B cell (primary cell): Measurements from ENCODE around the gene SF3B6. TPM values are rescaled to one million over a fixed set of nuclear protein-coding genes. Genes with fewer than 3 reads are reported as not detected.

Experiments
- ATAC-seq: fragments of 200-7000 bp; cut with Tn5 transposase; one replicate; pipeline ENCODE4 v1.10.0; 2021; ENCODE audit warnings: low read depth, mild to moderate bottlenecking, moderate number of reproducible peaks, moderate library complexity
- CTCF ChIA-PET: fragments of 350-600 bp; sonication (Branson Sonifier 250); formaldehyde crosslinking; loops from one replicate; lab custom pipeline; 2021; ENCODE audit warnings: antibody characterized with exemption, inconsistent platforms; lab: Charles Lee
- POLR2A ChIA-PET: fragments of 350-600 bp; sonication (Branson Sonifier 250); formaldehyde crosslinking; loops from one replicate; lab custom pipeline; 2021; ENCODE audit warnings: antibody characterized with exemption; lab: Charles Lee
- DNase-seq: peaks from one replicate; pipeline ENCODE4 v3.0.0; 2013
- H2AFZ ChIP-seq: 2 replicates; pipeline ENCODE4 v1.6.1; 2012; ENCODE audit warnings: mild to moderate bottlenecking, low read depth, low read length; ENCODE audit not compliant: insufficient read depth, poor library complexity, severe bottlenecking
- H3K27ac ChIP-seq, 2 donors: 1 replicate in 1 of 2; 2 replicates in 1 of 2; pipeline ENCODE4 v1.5.1; 2012 to 2013; ENCODE audit warnings: low read length in 2 of 2, mild to moderate bottlenecking in 2 of 2, moderate library complexity in 1 of 2
- H3K27me3 ChIP-seq, 4 experiments: fragments of 200-600 bp in 1 of 4; sonication (generic) in 1 of 4; replicated peaks in 1 of 4; 1 replicate in 2 of 4; 2 replicates in 2 of 4; pipeline versions ENCODE4 v1.6.1 to v1.7.0; 2013 to 2016; ENCODE audit warnings: low read length in 3 of 4, mild to moderate bottlenecking in 2 of 4, mixed read lengths in 1 of 4, moderate library complexity in 1 of 4; ENCODE audit not compliant: insufficient read depth in 4 of 4, control insufficient read depth in 3 of 4; ENCODE audit errors: control extremely low read depth in 1 of 4
- H3K36me3 ChIP-seq, 2 experiments: replicated peaks in 1 of 2; 1 replicate in 1 of 2; 2 replicates in 1 of 2; pipeline versions ENCODE4 v1.6.1 to v1.7.1; 2013; ENCODE audit warnings: low read length in 1 of 2; ENCODE audit not compliant: insufficient read depth in 2 of 2, control insufficient read depth in 1 of 2; ENCODE audit errors: control extremely low read depth in 1 of 2, extremely low read depth in 1 of 2
- H3K4me1 ChIP-seq, 2 donors: fragments of 200-600 bp in 1 of 2; sonication (generic) in 1 of 2; 1 replicate in 1 of 2; 2 replicates in 1 of 2; pipeline versions ENCODE4 v1.5.1 to v1.6.1; 2013 to 2017; ENCODE audit warnings: low read length in 2 of 2; ENCODE audit not compliant: control insufficient read depth in 2 of 2, insufficient read depth in 2 of 2
- H3K4me2 ChIP-seq: replicated peaks from 2 replicates; pipeline ENCODE3; 2012; ENCODE audit warnings: mild to moderate bottlenecking, low read depth, low read length; ENCODE audit not compliant: poor library complexity, severe bottlenecking
- H3K4me3 ChIP-seq, 5 experiments: fragments of 200-600 bp in 1 of 5; sonication (generic) in 1 of 5; 1 replicate in 3 of 5; 2 replicates in 2 of 5; pipeline versions ENCODE4 v1.5.1 to v1.7.0; 2011 to 2016; ENCODE audit warnings: low read length in 4 of 5, mild to moderate bottlenecking in 4 of 5, low read depth in 2 of 5, control low read depth in 1 of 5, moderate library complexity in 1 of 5; ENCODE audit not compliant: insufficient read depth in 1 of 5; ENCODE audit errors: control extremely low read depth in 1 of 5, extremely low read depth in 1 of 5
- H3K79me2 ChIP-seq: fragments of 200-600 bp; sonication (generic); one replicate; pipeline ENCODE4 v1.6.0; 2016; ENCODE audit warnings: low read length; ENCODE audit not compliant: control insufficient read depth, insufficient read depth
- H3K9ac ChIP-seq: fragments of 200-600 bp; sonication (generic); 2 replicates; pipeline ENCODE4 v1.6.1; 2017; ENCODE audit warnings: mild to moderate bottlenecking, low read length, moderate library complexity
- H3K9me3 ChIP-seq, 3 donors: one replicate each; pipeline versions ENCODE4 v1.6.1 to v1.7.1; 2013; ENCODE audit warnings: low read length in 2 of 3; ENCODE audit not compliant: control insufficient read depth in 2 of 3, insufficient read depth in 1 of 3; ENCODE audit errors: control extremely low read depth in 1 of 3
- H4K20me1 ChIP-seq: 2 replicates; pipeline ENCODE4 v1.6.0; 2012; ENCODE audit warnings: mild to moderate bottlenecking, low read length; ENCODE audit not compliant: insufficient read depth, control insufficient read depth, poor library complexity, severe bottlenecking
- H3K27ac Mint-ChIP-seq: one replicate; pipeline ENCODE4 v1.8.0; 2021; ENCODE audit warnings: mixed read lengths
- H3K27me3 Mint-ChIP-seq: one replicate; pipeline ENCODE4 v1.8.0; 2021; ENCODE audit warnings: mixed read lengths
- H3K4me1 Mint-ChIP-seq: one replicate; pipeline ENCODE4 v1.8.0; 2021; ENCODE audit warnings: mixed read lengths
- H3K4me3 Mint-ChIP-seq: one replicate; pipeline ENCODE4 v1.8.0; 2021; ENCODE audit warnings: mixed read lengths
- H3K9me3 Mint-ChIP-seq: one replicate; pipeline ENCODE4 v1.8.0; 2022; ENCODE audit warnings: mixed read lengths; ENCODE audit not compliant: insufficient read depth
- CTCF ChIP-seq: fragments of 200-600 bp; IDR thresholded peaks from one replicate; pipeline ENCODE4 v1.8.0; 2022; ENCODE audit warnings: antibody characterized with exemption, mild to moderate bottlenecking
- EZH2 ChIP-seq: IDR thresholded peaks from 2 replicates; pipeline ENCODE4 v1.6.1; 2012; ENCODE audit warnings: borderline replicate concordance, low read depth, mild to moderate bottlenecking, moderate library complexity, low read length; ENCODE audit not compliant: insufficient read depth, poor library complexity, severe bottlenecking
- WGBS: methylation state at CpG from one replicate; pipeline ENCODE4 v1.1.5; 2013; ENCODE audit warnings: missing lambda C conversion rate; ENCODE audit not compliant: insufficient coverage; 5-methylcytosine and 5-hydroxymethylcytosine counted together
- intact Hi-C: fragments of 100-400 bp; cut with micrococcal nuclease; formaldehyde crosslinking; loops from one replicate; pipeline ENCODE4 v1.10.0; 2022
- polyA plus RNA-seq: library from polyadenylated mRNA; depleted of rRNA; stranded (reverse); fragments of >200 nt; gene quantifications from 2 replicates; pipeline ENCODE4 v1.2.3, GENCODE V29; 2012
- total RNA-seq, 2 donors: library from RNA; stranded (reverse); fragments of 120-200 nt in 1 of 2; gene quantifications; 1 replicate in 1 of 2; 2 replicates in 1 of 2; pipeline versions ENCODE4 v1.2.3 to v1.2.4, GENCODE V29; 2013 to 2022

SF3B6 gene
- total and polyA plus RNA-seq, 2 donors (not counting 1 experiment from before 2014, with no cell fraction given), result 47.2 to 48.4 TPM

GRCh38 chr2:24046930-24047702 lies 29.0 kb downstream of the SF3B6 start, which contains the start of gene WDCP:
Gene WDCP (minus strand): TSS chr2:24047391. CDS start chr2:24039494, 7,897 bp downstream.
- WGBS, result 0% methylated on average over 32 of the region's 38 CpGs
- Mint-ChIP-seq H3K4me1 (peaks cover 25% of the 10 kb centered on the region), H3K4me3 (peak within 1 kb of the TSS; percentile 90), H3K27ac (peak within 1 kb of the TSS; percentile 86), H3K27me3 (no peaks in the 10 kb centered on the region), H3K9me3 (no peaks in the 10 kb centered on the region)
- H3K9me3 ChIP-seq, result no peaks in the 10 kb centered on the region
- peak within 1 kb of the TSS in 1 of 2 donors; percentile 79 for H3K27ac ChIP-seq
- peak within 1 kb of the TSS; percentile 97 for H2AFZ ChIP-seq
- no peaks in the 10 kb centered on the region for H4K20me1 ChIP-seq
- peak; percentile 99 for ATAC-seq
- peak; percentile 95 for DNase-seq
- peaks cover 18% of the 10 kb centered on the region for H3K79me2 ChIP-seq
- peak within 1 kb of the TSS; percentile 96 for H3K4me2 ChIP-seq
- H3K36me3 ChIP-seq, result no peaks in the 10 kb centered on the region
- ChIA-PET POLR2A (interaction anchor here (1.7 to 1.8 kb wide), 2 partner anchors 29 to 120 kb away, joined by 16 to 20 read pairs; partner anchors contain the start of genes ATAD2B and SF3B6), CTCF (interaction anchor here (1.0 to 2.0 kb wide), 6 partner anchors 19 to 222 kb away, joined by 3 to 18 read pairs (median 6); partner anchors contain the start of genes ATAD2B, SF3B6 and TP53I3)
- H3K4me3 ChIP-seq, result peak within 1 kb of the TSS; percentile 53 to 92 (median 79)
- H3K4me1 ChIP-seq, result peaks cover 24 to 26% of the 10 kb centered on the region in 2 donors
- H3K27me3 ChIP-seq, result peaks cover 0 to 20% (median 2%) of the 10 kb centered on the region in 4 experiments
- peak within 1 kb of the TSS; percentile 92 for H3K9ac ChIP-seq
- intact Hi-C loops, result loop anchor here (1.0 to 2.0 kb wide), 6 partner anchors 29 to 1832 kb away; partner anchors contain the start of genes ASXL2, ATAD2B, CENPO and FAM228B
- TF ChIP-seq EZH2 (no peak), CTCF (no peak)
